Measurements from ENCODE around the gene TMEM272. TPM values are rescaled to one million over a fixed set of nuclear protein-coding genes. Genes with fewer than 3 reads are reported as not detected.

Gene TMEM272
- polyA plus RNA-seq, 1 of the 3 experiments (the other 2 are of a cell fraction) = not detected

- no peaks in the 10 kb centered on the region for H4K20me1 ChIP-seq (ENCODE audit: insufficient read depth)
- WGBS (ENCODE audit: low lambda C conversion rate) = 60% methylated on average over 21 of the region's 21 CpGs
- H3K9me2 ChIP-seq = no peaks in the 10 kb centered on the region
- H3K27me3 ChIP-seq (ENCODE audit: insufficient read depth) = no peaks in the 10 kb centered on the region
- ChIA-PET CTCF (interaction anchor here (0.6 to 3.0 kb wide), 17 partner anchors 10 to 415 kb away, joined by 3 to 33 read pairs (median 3); no protein-coding TSS in a partner anchor), POLR2A (no interaction called here)
- no peaks in the 10 kb centered on the region for H3K36me3 ChIP-seq (replicated peaks in 1 of 2; ENCODE audit: control insufficient read depth in 1 of 2, insufficient read depth in 2 of 2, low read length in 1 of 2)
- H3K9me3 ChIP-seq = no peaks in the 10 kb centered on the region
- TF ChIP-seq RAD21 (IDR thresholded peaks at IDR 0.05; ENCODE audit: low read length) = peak; percentile 67
- peak; percentile 70 for TF ChIP-seq CTCF (IDR thresholded peaks at IDR 0.05)
- peak; percentile 41; the same call in 1 of the 2 replicates for TF ChIP-seq SMC3 (IDR thresholded peaks at IDR 0.05; ENCODE audit: low read depth, low read length)
- 0 out of 2 replicates have a peak, but pooled peaks have one; percentile 4 for TF ChIP-seq REST (IDR thresholded peaks at IDR 0.05; ENCODE audit: low read depth, low read length)
- no peak for TF ChIP-seq YY1 (IDR thresholded peaks at IDR 0.05; ENCODE audit: low read depth)
- no peak overlapping the region for H3K4me2 ChIP-seq
- peak overlapping the region in 1 of 2 experiments; percentile 46; a peak in 1 of 4 replicates for H3K4me3 ChIP-seq (ENCODE audit: low read depth in 2 of 2, low read length in 1 of 2)
- H2AFZ ChIP-seq (ENCODE audit: low read depth) = no peak overlapping the region
- no peak overlapping the region for H3K27ac ChIP-seq (ENCODE audit: low read depth in 2 of 2, low read length in 1 of 2)
- peaks cover 2 to 7% of the 10 kb centered on the region in 2 experiments; a peak in 2 of 4 replicates for H3K4me1 ChIP-seq (ENCODE audit: control insufficient read depth in 1 of 2, insufficient read depth in 2 of 2, low read depth in 1 of 2, low read length in 1 of 2)
- peak; percentile 74 for DNase-seq
- H3F3A ChIP-seq (replicated peaks; ENCODE audit: insufficient read depth) = peaks cover 3% of the 10 kb centered on the region
- no peaks in the 10 kb centered on the region for H3K79me2 ChIP-seq (ENCODE audit: insufficient read depth)
- no peak overlapping the region for H3K9ac ChIP-seq
Measured at GRCh38 chr13:51849145-51850101, 4.4 kb upstream of the TMEM272 start.

GRCh38 chr13:51848674-51849073 is 3.7 kb upstream of the TMEM272 start:
- DNase-seq = no peak
- Histone ChIP-seq H3K9me3 (no peaks in the 10 kb centered on the region), H3K27me3 (ENCODE audit: insufficient read depth) (no peaks in the 10 kb centered on the region), H4K20me1 (ENCODE audit: insufficient read depth) (no peaks in the 10 kb centered on the region), H3K36me3 (replicated peaks in 1 of 2; ENCODE audit: control insufficient read depth in 1 of 2, insufficient read depth in 2 of 2, low read length in 1 of 2) (no peaks in the 10 kb centered on the region), H3K4me2 (no peak overlapping the region), H3K79me2 (ENCODE audit: insufficient read depth) (no peaks in the 10 kb centered on the region), H3K9ac (no peak overlapping the region), H2AFZ (ENCODE audit: low read depth) (no peak overlapping the region), H3K4me3 (ENCODE audit: low read depth in 2 of 2, low read length in 1 of 2) (no peak overlapping the region), H3K27ac (ENCODE audit: low read depth in 2 of 2, low read length in 1 of 2) (no peak overlapping the region), H3K9me2 (no peaks in the 10 kb centered on the region), H3K4me1 (ENCODE audit: control insufficient read depth in 1 of 2, insufficient read depth in 2 of 2, low read depth in 1 of 2, low read length in 1 of 2) (peaks cover 2 to 7% of the 10 kb centered on the region in 2 experiments; a peak in 2 of 4 replicates), H3F3A (replicated peaks; ENCODE audit: insufficient read depth) (peaks cover 3% of the 10 kb centered on the region)
- CTCF ChIA-PET = interaction anchor here (0.6 to 4.8 kb wide), 10 partner anchors 11 to 292 kb away, joined by 3 to 36 read pairs (median 4); no protein-coding TSS in a partner anchor
- POLR2A ChIA-PET = no interaction called here
- 46% methylated on average over 4 of the region's 4 CpGs for WGBS (ENCODE audit: low lambda C conversion rate)
- TF ChIP-seq EZH2phosphoT487 (IDR thresholded peaks at IDR 0.05; ENCODE audit: borderline replicate concordance, low read depth) (no peak), MEF2A (IDR thresholded peaks at IDR 0.05; ENCODE audit: borderline replicate concordance, low read depth) (0 out of 2 replicates have a peak, but pooled peaks have one; percentile 32), FOXJ3 (CRISPR knock-in tag; IDR thresholded peaks at IDR 0.05) (no peak), NFIC (IDR thresholded peaks at IDR 0.05; ENCODE audit: borderline replicate concordance) (no peak), EP300 (IDR thresholded peaks at IDR 0.05; ENCODE audit: borderline replicate concordance in 1 of 2, low read depth in 1 of 2, low read length in 1 of 2) (no peak), USF2 (IDR thresholded peaks at IDR 0.05; ENCODE audit: borderline replicate concordance, low read depth, low read length) (no peak), GATA2 (CRISPR knock-in tag; IDR thresholded peaks at IDR 0.05) (no peak), RXRA (IDR thresholded peaks at IDR 0.05; ENCODE audit: borderline replicate concordance, low read depth) (no peak)

Data from SK-N-SH (cell line).